Measurements from ENCODE around the gene ZACN. TPM values are rescaled to one million over a fixed set of nuclear protein-coding genes. Genes with fewer than 3 reads are reported as not detected.
"Not testable (repeated sequence)": the region's sequence is repeated elsewhere in the genome, so short reads cannot be mapped to it uniquely, and the experiment has no call there.

The ZACN gene
- total and polyA plus RNA-seq, 2 experiments from 2014 or later: 0.85 TPM; not detected in 1

DNA sequence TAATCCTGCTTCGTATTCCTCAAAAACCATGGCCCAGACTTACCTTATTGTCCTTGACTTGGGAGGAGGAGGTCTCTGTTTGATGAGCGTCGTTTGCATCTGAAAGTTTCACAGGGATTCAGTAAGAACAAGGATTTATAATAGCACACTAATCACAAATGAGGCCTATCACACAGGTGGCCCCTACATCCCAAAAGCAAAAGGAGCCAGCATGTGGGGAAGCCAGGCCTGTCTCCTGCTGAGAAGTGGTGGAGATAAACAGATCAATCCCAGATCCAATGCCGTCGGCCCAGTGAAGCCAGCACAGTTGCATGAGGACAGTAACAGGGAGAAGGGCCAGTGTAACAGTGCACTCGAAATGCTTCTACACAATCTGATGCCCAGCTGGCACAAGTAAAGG, 38.6 kb upstream of the ZACN start:
- Histone ChIP-seq H3K9ac (no peak overlapping the region), H3K9me3 (ENCODE audit: low read depth) (no peaks in the 10 kb centered on the region), H3F3A (ENCODE audit: insufficient read depth) (peaks cover 20% of the 10 kb centered on the region; the same call in 1 of the 2 replicates), H3K4me3 (no peak overlapping the region), H2AFZ (no peak overlapping the region), H3K4me2 (ENCODE audit: unreplicated experiment) (no peak overlapping the region), H3K4me1 (ENCODE audit: insufficient read depth) (no peaks in the 10 kb centered on the region), H3K79me2 (ENCODE audit: insufficient read depth) (no peaks in the 10 kb centered on the region), H3K9me2 (ENCODE audit: insufficient read depth) (no peaks in the 10 kb centered on the region), H4K20me1 (ENCODE audit: insufficient read depth) (no peaks in the 10 kb centered on the region), H3K27ac (no peak overlapping the region), H3K27me3 (replicated peaks; ENCODE audit: insufficient read depth) (no peaks in the 10 kb centered on the region), H3K36me3 (ENCODE audit: low read depth) (peaks cover 39% of the 10 kb centered on the region)
- in situ Hi-C loops (cut with MboI): no loop called here
- no peak for TF ChIP-seq EZH2phosphoT487 (IDR thresholded peaks at IDR 0.05; ENCODE audit: insufficient read depth, low read depth)
- no peak for TF ChIP-seq EZH2 (IDR thresholded peaks at IDR 0.05; ENCODE audit: insufficient read depth, poor library complexity, severe bottlenecking)
- 85 to 92% methylated on average over 6 of the region's 6 CpGs for WGBS, 2 experiments (ENCODE audit: low coverage in 1 of 2, low lambda C conversion rate in 2 of 2, missing lambda C conversion rate in 2 of 2)
- no peak for DNase-seq

DNA sequence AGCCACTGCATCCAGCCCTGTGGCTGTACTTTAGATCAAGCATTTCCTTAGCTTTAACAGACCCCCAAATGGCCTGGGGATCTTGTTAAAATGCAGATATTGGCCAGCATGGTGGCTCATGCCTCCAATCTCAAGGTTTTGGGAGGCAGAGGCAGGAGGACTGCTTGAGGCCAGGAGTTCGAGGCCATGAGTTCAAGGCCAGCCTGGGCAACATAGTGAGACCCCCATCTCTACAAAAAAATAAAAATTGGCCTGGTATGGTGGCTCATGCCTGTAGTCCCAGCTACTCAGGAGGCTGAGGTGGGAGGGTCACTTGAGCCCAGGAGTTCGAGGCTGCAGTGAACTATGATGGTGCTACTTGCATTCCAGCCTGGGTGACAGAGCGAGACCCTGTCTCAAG, 36.1 kb upstream of the ZACN start:
- WGBS, 2 experiments (ENCODE audit: low coverage in 1 of 2, low lambda C conversion rate in 2 of 2, missing lambda C conversion rate in 2 of 2): 96 to 100% methylated on average over 3 of the region's 3 CpGs
- peaks cover 53% of the 10 kb centered on the region for H3K36me3 ChIP-seq (ENCODE audit: low read depth)

DNA sequence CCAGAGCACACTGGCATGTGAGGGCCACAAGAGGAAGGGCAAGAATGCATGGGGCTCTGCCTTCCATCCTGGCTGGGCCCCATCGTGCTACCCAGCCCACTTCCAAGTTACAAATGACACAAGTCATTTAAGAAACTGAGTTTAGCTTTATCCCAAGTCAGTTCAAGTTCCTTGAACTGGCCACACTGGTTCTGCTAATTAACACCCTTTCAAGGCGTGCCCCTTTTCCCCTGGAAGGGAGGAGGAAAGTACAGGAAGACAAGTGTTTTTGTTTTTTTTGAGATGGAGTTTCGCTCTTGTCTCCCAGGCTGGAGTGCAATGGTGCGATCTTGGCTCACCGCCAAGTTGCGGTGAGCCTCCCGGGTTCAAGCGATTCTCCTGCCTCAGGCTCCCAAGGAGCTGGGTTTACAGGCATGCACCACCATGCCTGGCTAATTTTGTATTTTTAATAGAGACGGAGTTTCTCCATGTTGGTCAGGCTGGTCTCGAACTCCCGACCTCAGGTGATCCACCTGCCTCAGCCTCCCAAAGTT, 34.4 kb upstream of the ZACN start:
- H3K79me2 ChIP-seq (ENCODE audit: insufficient read depth); H3K9me2 ChIP-seq (ENCODE audit: insufficient read depth); H3K4me2 ChIP-seq (ENCODE audit: unreplicated experiment); H3K27me3 ChIP-seq (replicated peaks; ENCODE audit: insufficient read depth); H3K27ac ChIP-seq; H3K4me3 ChIP-seq; DNase-seq; H2AFZ ChIP-seq; H3F3A ChIP-seq (ENCODE audit: insufficient read depth); H3K4me1 ChIP-seq (ENCODE audit: insufficient read depth); H3K9me3 ChIP-seq (ENCODE audit: low read depth); in situ Hi-C loops (cut with MboI); H3K9ac ChIP-seq; H4K20me1 ChIP-seq (ENCODE audit: insufficient read depth): not testable (repeated sequence)
- H3K36me3 ChIP-seq (ENCODE audit: low read depth): peaks cover 55% of the 10 kb centered on the region
- WGBS, 2 experiments (ENCODE audit: low coverage in 1 of 2, low lambda C conversion rate in 2 of 2, missing lambda C conversion rate in 2 of 2): 76 to 78% methylated on average over 11 of the region's 11 CpGs

More for the DNA sequence above, 36.1 kb upstream of the ZACN start:
- H3K27me3 ChIP-seq (replicated peaks; ENCODE audit: insufficient read depth); H3K9ac ChIP-seq; H3K4me1 ChIP-seq (ENCODE audit: insufficient read depth); H2AFZ ChIP-seq; H3K27ac ChIP-seq; H3K79me2 ChIP-seq (ENCODE audit: insufficient read depth); in situ Hi-C loops (cut with MboI); H4K20me1 ChIP-seq (ENCODE audit: insufficient read depth); H3K4me2 ChIP-seq (ENCODE audit: unreplicated experiment); H3K4me3 ChIP-seq; H3K9me2 ChIP-seq (ENCODE audit: insufficient read depth); DNase-seq; H3K9me3 ChIP-seq (ENCODE audit: low read depth): not testable (repeated sequence)
- H3F3A ChIP-seq (ENCODE audit: insufficient read depth): peaks cover 16% of the 10 kb centered on the region; the same call in 1 of the 2 replicates

DNA sequence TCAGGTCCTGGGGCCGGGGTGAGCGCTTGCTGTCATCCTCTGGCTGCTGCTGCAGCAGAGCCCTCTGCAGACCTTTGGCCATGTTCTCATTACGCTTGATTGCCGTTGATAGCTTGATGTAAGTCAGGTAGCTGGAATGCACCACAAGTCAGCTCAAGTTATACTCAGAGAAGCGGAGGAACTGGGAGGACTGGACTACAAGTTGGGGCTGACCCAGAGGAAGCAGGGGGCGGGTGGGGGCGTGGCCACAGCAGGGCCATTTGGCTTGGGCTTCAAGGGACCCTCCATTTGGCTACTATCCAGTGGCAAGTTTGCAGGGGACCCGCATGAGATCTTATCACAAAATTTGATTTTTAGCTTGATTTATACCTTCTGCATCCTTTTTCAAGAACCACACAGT, 32.9 kb upstream of the ZACN start:
- WGBS, 2 experiments (ENCODE audit: low coverage in 1 of 2, low lambda C conversion rate in 2 of 2, missing lambda C conversion rate in 2 of 2): 81 to 84% methylated on average over 7 to 8 of the region's 8 CpGs
- Histone ChIP-seq H2AFZ (no peak overlapping the region), H3K9me3 (ENCODE audit: low read depth) (no peaks in the 10 kb centered on the region)

DNA sequence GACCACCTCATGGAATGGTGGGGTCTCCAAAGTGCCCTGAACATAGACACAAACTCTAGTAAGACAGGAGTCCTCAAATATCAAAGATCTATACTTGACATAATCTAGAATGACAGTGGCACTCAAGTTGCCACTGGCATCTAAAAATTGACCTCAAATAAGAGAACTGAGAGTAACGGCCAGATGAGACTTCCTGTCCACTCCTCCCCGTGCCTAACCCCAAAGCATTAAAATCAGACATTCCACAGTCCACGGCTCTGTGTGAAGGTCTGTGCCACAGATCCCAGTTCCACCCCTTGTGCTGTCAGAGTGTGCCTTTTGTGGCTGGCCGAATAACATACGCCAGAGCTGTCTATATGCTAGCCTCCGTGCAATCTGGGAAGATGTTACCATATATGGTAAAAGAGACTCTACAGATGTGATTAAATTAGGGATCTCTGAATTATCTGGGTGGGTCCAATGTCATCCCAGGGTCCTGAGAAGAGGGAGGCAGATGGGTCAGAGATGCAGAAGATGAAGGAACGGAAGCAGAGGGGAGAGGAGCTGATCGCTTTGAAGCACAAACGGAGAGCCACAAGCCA, 30.9 kb upstream of the ZACN start:
- TF ChIP-seq EZH2 (IDR thresholded peaks at IDR 0.05; ENCODE audit: insufficient read depth, poor library complexity, severe bottlenecking): no peak
- no peak for TF ChIP-seq EZH2phosphoT487 (IDR thresholded peaks at IDR 0.05; ENCODE audit: insufficient read depth, low read depth)
- Histone ChIP-seq H3K9ac (no peak overlapping the region), H3K79me2 (ENCODE audit: insufficient read depth) (peaks cover 30% of the 10 kb centered on the region), H4K20me1 (ENCODE audit: insufficient read depth) (no peaks in the 10 kb centered on the region), H3K9me3 (ENCODE audit: low read depth) (no peaks in the 10 kb centered on the region), H3K4me2 (ENCODE audit: unreplicated experiment) (no peak overlapping the region), H3K27ac (no peak overlapping the region), H3F3A (ENCODE audit: insufficient read depth) (no peaks in the 10 kb centered on the region), H3K36me3 (ENCODE audit: low read depth) (peaks cover 69% of the 10 kb centered on the region), H3K4me1 (ENCODE audit: insufficient read depth) (no peaks in the 10 kb centered on the region), H3K4me3 (no peak overlapping the region), H3K9me2 (ENCODE audit: insufficient read depth) (no peaks in the 10 kb centered on the region), H3K27me3 (replicated peaks; ENCODE audit: insufficient read depth) (no peaks in the 10 kb centered on the region), H2AFZ (no peak overlapping the region)
- no peak for DNase-seq
- 78 to 79% methylated on average over 9 of the region's 9 CpGs for WGBS, 2 experiments (ENCODE audit: low coverage in 1 of 2, low lambda C conversion rate in 2 of 2, missing lambda C conversion rate in 2 of 2)
- in situ Hi-C loops (cut with MboI): no loop called here

More for the DNA sequence above, 32.9 kb upstream of the ZACN start:
- H3K4me2 ChIP-seq (ENCODE audit: unreplicated experiment): no peak overlapping the region
- H3K9me2 ChIP-seq (ENCODE audit: insufficient read depth): no peaks in the 10 kb centered on the region
- H3K9ac ChIP-seq: no peak overlapping the region
- H3F3A ChIP-seq (ENCODE audit: insufficient read depth): no peaks in the 10 kb centered on the region
- H3K79me2 ChIP-seq (ENCODE audit: insufficient read depth): peaks cover 12% of the 10 kb centered on the region
- H3K36me3 ChIP-seq (ENCODE audit: low read depth): peaks cover 57% of the 10 kb centered on the region
- H3K4me1 ChIP-seq (ENCODE audit: insufficient read depth): no peaks in the 10 kb centered on the region
- H4K20me1 ChIP-seq (ENCODE audit: insufficient read depth): no peaks in the 10 kb centered on the region
- TF ChIP-seq EZH2phosphoT487 (IDR thresholded peaks at IDR 0.05; ENCODE audit: insufficient read depth, low read depth) (no peak), EZH2 (IDR thresholded peaks at IDR 0.05; ENCODE audit: insufficient read depth, poor library complexity, severe bottlenecking) (no peak)
- no peaks in the 10 kb centered on the region for H3K27me3 ChIP-seq (replicated peaks; ENCODE audit: insufficient read depth)
- in situ Hi-C loops (cut with MboI): no loop called here
- DNase-seq: no peak
- no peak overlapping the region for H3K27ac ChIP-seq
- H3K4me3 ChIP-seq: no peak overlapping the region

All from GM23248 (cell line).